SH-SY5Y (cell line): ENCODE results near the gene KRTAP4-9.

ENCODE experiments used
- GATA2 ChIP-seq: IDR thresholded peaks from 2 replicates; pipeline ENCODE4 v1.6.1; 2011; ENCODE audit warnings: mild to moderate bottlenecking, low read depth, low read length
- GATA3 ChIP-seq: IDR thresholded peaks from 2 replicates; pipeline ENCODE4 v1.6.1; 2011; ENCODE audit warnings: low read depth, mild to moderate bottlenecking, low read length, moderate library complexity

DNA sequence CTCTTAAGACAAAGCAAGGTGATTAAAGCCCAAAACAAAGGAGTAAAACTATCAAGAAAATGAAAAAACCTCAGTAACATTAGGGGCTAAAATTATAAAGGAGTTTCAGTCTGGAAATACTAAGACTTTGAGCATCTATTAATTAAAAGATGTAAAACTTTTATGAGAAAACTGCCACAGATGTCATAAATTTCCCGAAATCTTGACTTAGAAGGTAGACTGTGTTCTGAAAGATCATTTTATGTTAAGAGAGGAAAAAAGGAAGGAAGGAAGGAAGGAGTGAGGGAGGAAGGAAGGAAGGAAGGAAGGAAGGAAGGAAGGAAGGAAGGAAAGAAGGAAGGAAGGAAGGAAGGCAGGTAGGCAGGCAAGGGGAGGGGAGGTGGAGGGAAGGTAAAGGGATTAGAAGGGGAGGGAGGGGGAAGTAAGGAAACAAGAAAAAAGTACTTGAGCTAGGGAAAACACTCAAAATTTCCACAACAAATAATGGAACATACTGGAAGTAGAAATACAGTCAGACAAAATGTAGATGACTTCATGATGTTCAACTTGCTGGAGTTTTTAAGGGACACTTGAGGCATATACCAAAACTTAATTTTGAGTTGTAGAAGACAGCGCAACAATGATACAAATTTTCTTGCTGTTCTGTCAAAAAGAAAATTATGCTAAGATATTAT lies 42.5 kb downstream of the KRTAP4-9 start:
- no peak for TF ChIP-seq GATA3
- no peak for TF ChIP-seq GATA2
